Neural cell (in vitro differentiated cells): Measurements from ENCODE around the gene PYGB. TPM values are rescaled to one million over a fixed set of nuclear protein-coding genes. Genes with fewer than 3 reads are reported as not detected.

Source experiments
- H2AFZ ChIP-seq: fragments of 200-600, 300-800 bp; sonication (generic), shearing (Covaris generic); 2 replicates; pipeline ENCODE4 v1.6.0; 2014; ENCODE audit warnings: low read depth, mild to moderate bottlenecking, antibody characterized with exemption, low read length, moderate library complexity
- H3F3A ChIP-seq: fragments of 200-600 bp; shearing (Covaris generic); 2 replicates; pipeline ENCODE4 v1.6.1; 2016; ENCODE audit warnings: mild to moderate bottlenecking, moderate library complexity, mixed read lengths, antibody characterized with exemption, low read length; ENCODE audit not compliant: insufficient read depth, poor library complexity, severe bottlenecking
- H3K27ac ChIP-seq: fragments of 200-600, 300-800 bp; sonication (generic), shearing (Covaris generic); 2 replicates; pipeline ENCODE4 v1.5.1; 2014; ENCODE audit warnings: mild to moderate bottlenecking, low read length, moderate library complexity
- H3K27me3 ChIP-seq: fragments of 300-800, 200-600 bp; sonication (generic), shearing (Covaris generic); 2 replicates; pipeline ENCODE4 v1.6.0; 2014; ENCODE audit warnings: mild to moderate bottlenecking, low read depth, low read length, moderate library complexity; ENCODE audit not compliant: insufficient read depth
- H3K36me3 ChIP-seq: fragments of 300-800, 200-600 bp; sonication (generic), shearing (Covaris generic); 2 replicates; pipeline ENCODE4 v1.5.1; 2014; ENCODE audit warnings: mild to moderate bottlenecking, antibody characterized with exemption, low read length, moderate library complexity; ENCODE audit not compliant: insufficient read depth
- H3K4me2 ChIP-seq: fragments of 300-800, 200-600 bp; sonication (generic), shearing (Covaris generic); 2 replicates; pipeline ENCODE4 v1.6.0; 2014; ENCODE audit warnings: mild to moderate bottlenecking, low read length
- H3K4me3 ChIP-seq: fragments of 300-800, 200-600 bp; sonication (generic), shearing (Covaris generic); 2 replicates; pipeline ENCODE4 v1.5.1; 2014; ENCODE audit warnings: mild to moderate bottlenecking, low read length, moderate library complexity
- H3K79me2 ChIP-seq: fragments of 200-600 bp; shearing (Covaris generic); replicated peaks from 2 replicates; pipeline ENCODE4 v1.6.0; 2014; ENCODE audit warnings: mild to moderate bottlenecking, low read length, moderate library complexity; ENCODE audit not compliant: insufficient read depth
- H3K9ac ChIP-seq: fragments of 300-800, 200-600 bp; sonication (generic), shearing (Covaris generic); 2 replicates; pipeline ENCODE4 v1.6.1; 2016; ENCODE audit warnings: mild to moderate bottlenecking, low read length, mixed read lengths
- H3K9me2 ChIP-seq: fragments of 200-600 bp; shearing (Covaris generic); 2 replicates; pipeline ENCODE4 v1.6.1; 2016; ENCODE audit warnings: mild to moderate bottlenecking, low read length, mixed read lengths; ENCODE audit not compliant: insufficient read depth
- H3K9me3 ChIP-seq: fragments of 200-600, 300-800 bp; sonication (generic), shearing (Covaris generic); 2 replicates; pipeline ENCODE4 v1.6.1; 2016; ENCODE audit warnings: mild to moderate bottlenecking, mixed run types, low read length, moderate library complexity, mixed read lengths
- H4K20me1 ChIP-seq: fragments of 200-600 bp; shearing (Covaris generic); 2 replicates; pipeline ENCODE4 v1.6.1; 2016; ENCODE audit warnings: mild to moderate bottlenecking, mixed run types; ENCODE audit not compliant: insufficient read depth
- EP300 ChIP-seq: fragments of 450-650 bp; conservative IDR thresholded peaks from 2 replicates; pipeline ENCODE4 v1.6.1; 2014; ENCODE audit warnings: antibody characterized with exemption, mild to moderate bottlenecking, moderate library complexity; ENCODE audit not compliant: poor library complexity, severe bottlenecking
- EZH2 ChIP-seq: fragments of 200-600, 300-800 bp; shearing (Covaris generic), sonication (generic); IDR thresholded peaks from 2 replicates; pipeline ENCODE4 v1.6.1; 2014; ENCODE audit warnings: antibody characterized with exemption, low read length, borderline replicate concordance, mild to moderate bottlenecking; ENCODE audit not compliant: insufficient read depth, poor library complexity, severe bottlenecking
- MXI1 ChIP-seq: fragments of 450-650 bp; conservative IDR thresholded peaks from 2 replicates; pipeline ENCODE4 v1.6.1; 2014; ENCODE audit warnings: antibody characterized with exemption, mild to moderate bottlenecking; ENCODE audit not compliant: poor library complexity, severe bottlenecking
- POLR2AphosphoS5 ChIP-seq: IDR thresholded peaks from 2 replicates; pipeline ENCODE4 v1.6.1; 2012
- RAD21 ChIP-seq: fragments of 450-650 bp; conservative IDR thresholded peaks from 2 replicates; pipeline ENCODE4 v1.6.1; 2014; ENCODE audit warnings: antibody characterized with exemption, mild to moderate bottlenecking, moderate library complexity
- SMC3 ChIP-seq: fragments of 450-650 bp; conservative IDR thresholded peaks from 2 replicates; pipeline ENCODE4 v1.6.1; 2014; ENCODE audit warnings: antibody characterized with exemption, mild to moderate bottlenecking, moderate library complexity; ENCODE audit not compliant: poor library complexity
- TAF1 ChIP-seq: IDR thresholded peaks from 2 replicates; pipeline ENCODE4 v1.6.1; 2012; ENCODE audit warnings: low read depth
- polyA plus RNA-seq: library from polyadenylated mRNA; depleted of rRNA; stranded (reverse); fragments of >200 nt; gene quantifications from 2 replicates; pipeline ENCODE4 v1.2.3, GENCODE V29; 2014
- TF ChIP-seq, protein P1 (sequence below): fragments of 450-650 bp; IDR thresholded peaks from 2 replicates; pipeline ENCODE4 v1.5.1; 2014; ENCODE audit warnings: antibody characterized with exemption, mild to moderate bottlenecking, moderate library complexity; ENCODE audit not compliant: poor library complexity, severe bottlenecking
- TF ChIP-seq, protein P2 (sequence below): IDR thresholded peaks from 2 replicates; pipeline ENCODE4 v1.6.1; 2012; ENCODE audit warnings: borderline replicate concordance

Gene PYGB
- polyA plus RNA-seq, 1 donor from 2014 or later = 70.5 TPM

DNA sequence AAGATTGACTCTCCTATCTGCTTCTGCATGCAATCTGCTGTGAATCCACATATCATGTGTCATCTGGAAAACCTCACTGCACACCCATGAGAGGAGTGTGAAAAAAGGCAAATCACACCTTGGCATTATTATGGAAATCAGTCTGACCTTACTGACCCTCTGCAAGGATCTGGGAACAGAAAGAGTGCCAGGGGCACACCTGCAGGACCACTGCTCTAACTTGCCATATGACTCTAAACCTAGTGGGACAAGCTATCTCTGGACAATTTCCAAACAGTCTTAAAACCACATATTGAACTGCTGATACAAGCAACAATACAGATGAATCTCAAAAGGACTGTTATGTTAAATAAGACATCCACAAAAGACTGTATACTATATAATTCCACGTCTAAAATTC, 92.5 kb downstream of the PYGB start:
- Histone ChIP-seq H2AFZ (no peak overlapping the region), H3K9ac (no peak overlapping the region), H3K36me3 (no peaks in the 10 kb centered on the region), H3K4me2 (no peak overlapping the region), H3K4me3 (no peak overlapping the region), H3K27ac (no peak overlapping the region), H3K9me2 (no peaks in the 10 kb centered on the region), H3K9me3 (no peaks in the 10 kb centered on the region), H4K20me1 (no peaks in the 10 kb centered on the region), H3K79me2 (peaks cover 14% of the 10 kb centered on the region), H3F3A (no peaks in the 10 kb centered on the region), H3K27me3 (no peaks in the 10 kb centered on the region)
- no peak for TF ChIP-seq RAD21
- TF ChIP-seq EP300 = no peak
- no peak for TF ChIP-seq SMC3

DNA sequence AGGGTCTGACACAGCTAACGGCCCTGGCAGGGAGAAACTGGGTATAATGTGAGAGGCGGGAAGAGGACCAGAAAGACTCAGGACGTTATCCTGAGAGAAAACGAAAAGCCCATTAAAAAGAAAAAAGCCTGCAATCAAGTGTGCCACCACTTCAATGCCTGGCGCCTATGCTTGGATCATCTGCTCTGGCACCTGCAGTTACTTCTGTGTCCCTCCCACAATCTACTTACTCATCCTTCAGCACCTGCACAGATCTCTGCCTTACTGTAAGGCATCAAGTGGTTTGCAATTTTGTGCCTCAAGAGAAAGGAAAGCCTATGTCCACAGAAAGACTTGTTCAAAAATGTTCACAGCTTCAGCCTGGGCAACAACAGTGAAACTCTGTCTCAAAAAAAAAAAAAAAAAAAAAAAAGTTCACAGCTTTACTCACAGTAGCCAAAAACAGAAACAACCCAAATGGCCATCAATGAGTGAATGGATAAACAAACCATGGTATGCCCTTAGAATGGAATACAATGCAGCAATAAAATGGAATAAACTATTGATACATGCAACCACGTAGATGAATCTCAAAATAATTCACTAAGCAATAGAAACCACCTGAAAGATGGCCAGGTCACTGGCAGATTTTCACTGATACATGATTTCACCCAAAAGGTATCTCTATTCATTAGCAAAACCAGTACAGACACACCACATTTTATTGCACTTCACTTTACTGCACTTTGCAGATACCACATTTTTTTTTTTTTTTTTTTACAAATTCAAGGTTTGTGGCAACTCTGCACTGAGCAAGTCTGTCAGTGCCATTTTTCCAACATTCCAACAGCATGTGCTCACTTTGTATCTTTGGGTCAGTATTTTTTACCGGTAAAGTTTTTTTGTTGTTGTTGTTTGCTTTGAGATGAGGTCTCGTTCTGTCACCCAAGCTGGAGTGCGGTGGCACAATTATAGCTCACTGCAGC, 94.1 kb downstream of the PYGB start:
- no peaks in the 10 kb centered on the region for H3F3A ChIP-seq
- H3K27ac ChIP-seq = no peak overlapping the region
- no peak overlapping the region for H2AFZ ChIP-seq
- no peaks in the 10 kb centered on the region for H4K20me1 ChIP-seq
- no peak for TF ChIP-seq TAF1
- TF ChIP-seq EZH2 = no peak
- no peak for TF ChIP-seq MXI1
- TF ChIP-seq SMC3 = no peak
- no peak for TF ChIP-seq POLR2AphosphoS5
- TF ChIP-seq EP300 = no peak
- TF ChIP-seq, protein P1, sequence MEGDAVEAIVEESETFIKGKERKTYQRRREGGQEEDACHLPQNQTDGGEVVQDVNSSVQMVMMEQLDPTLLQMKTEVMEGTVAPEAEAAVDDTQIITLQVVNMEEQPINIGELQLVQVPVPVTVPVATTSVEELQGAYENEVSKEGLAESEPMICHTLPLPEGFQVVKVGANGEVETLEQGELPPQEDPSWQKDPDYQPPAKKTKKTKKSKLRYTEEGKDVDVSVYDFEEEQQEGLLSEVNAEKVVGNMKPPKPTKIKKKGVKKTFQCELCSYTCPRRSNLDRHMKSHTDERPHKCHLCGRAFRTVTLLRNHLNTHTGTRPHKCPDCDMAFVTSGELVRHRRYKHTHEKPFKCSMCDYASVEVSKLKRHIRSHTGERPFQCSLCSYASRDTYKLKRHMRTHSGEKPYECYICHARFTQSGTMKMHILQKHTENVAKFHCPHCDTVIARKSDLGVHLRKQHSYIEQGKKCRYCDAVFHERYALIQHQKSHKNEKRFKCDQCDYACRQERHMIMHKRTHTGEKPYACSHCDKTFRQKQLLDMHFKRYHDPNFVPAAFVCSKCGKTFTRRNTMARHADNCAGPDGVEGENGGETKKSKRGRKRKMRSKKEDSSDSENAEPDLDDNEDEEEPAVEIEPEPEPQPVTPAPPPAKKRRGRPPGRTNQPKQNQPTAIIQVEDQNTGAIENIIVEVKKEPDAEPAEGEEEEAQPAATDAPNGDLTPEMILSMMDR = no peak
- TF ChIP-seq, protein P2, sequence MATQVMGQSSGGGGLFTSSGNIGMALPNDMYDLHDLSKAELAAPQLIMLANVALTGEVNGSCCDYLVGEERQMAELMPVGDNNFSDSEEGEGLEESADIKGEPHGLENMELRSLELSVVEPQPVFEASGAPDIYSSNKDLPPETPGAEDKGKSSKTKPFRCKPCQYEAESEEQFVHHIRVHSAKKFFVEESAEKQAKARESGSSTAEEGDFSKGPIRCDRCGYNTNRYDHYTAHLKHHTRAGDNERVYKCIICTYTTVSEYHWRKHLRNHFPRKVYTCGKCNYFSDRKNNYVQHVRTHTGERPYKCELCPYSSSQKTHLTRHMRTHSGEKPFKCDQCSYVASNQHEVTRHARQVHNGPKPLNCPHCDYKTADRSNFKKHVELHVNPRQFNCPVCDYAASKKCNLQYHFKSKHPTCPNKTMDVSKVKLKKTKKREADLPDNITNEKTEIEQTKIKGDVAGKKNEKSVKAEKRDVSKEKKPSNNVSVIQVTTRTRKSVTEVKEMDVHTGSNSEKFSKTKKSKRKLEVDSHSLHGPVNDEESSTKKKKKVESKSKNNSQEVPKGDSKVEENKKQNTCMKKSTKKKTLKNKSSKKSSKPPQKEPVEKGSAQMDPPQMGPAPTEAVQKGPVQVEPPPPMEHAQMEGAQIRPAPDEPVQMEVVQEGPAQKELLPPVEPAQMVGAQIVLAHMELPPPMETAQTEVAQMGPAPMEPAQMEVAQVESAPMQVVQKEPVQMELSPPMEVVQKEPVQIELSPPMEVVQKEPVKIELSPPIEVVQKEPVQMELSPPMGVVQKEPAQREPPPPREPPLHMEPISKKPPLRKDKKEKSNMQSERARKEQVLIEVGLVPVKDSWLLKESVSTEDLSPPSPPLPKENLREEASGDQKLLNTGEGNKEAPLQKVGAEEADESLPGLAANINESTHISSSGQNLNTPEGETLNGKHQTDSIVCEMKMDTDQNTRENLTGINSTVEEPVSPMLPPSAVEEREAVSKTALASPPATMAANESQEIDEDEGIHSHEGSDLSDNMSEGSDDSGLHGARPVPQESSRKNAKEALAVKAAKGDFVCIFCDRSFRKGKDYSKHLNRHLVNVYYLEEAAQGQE = no peak
- no peak for TF ChIP-seq RAD21
- peaks cover 14% of the 10 kb centered on the region for H3K79me2 ChIP-seq
- no peak overlapping the region for H3K9ac ChIP-seq
- H3K36me3 ChIP-seq = no peaks in the 10 kb centered on the region
- H3K9me3 ChIP-seq = no peaks in the 10 kb centered on the region
- no peak overlapping the region for H3K4me3 ChIP-seq
- H3K4me2 ChIP-seq = no peak overlapping the region
- no peaks in the 10 kb centered on the region for H3K9me2 ChIP-seq
- no peaks in the 10 kb centered on the region for H3K27me3 ChIP-seq
